ENCODE measurements around the gene CREB1. TPM values are rescaled to one million over a fixed set of nuclear protein-coding genes. Genes with fewer than 3 reads are reported as not detected.

Gene CREB1
- total and polyA plus RNA-seq, 2 donors (not counting 3 experiments of a cell fraction or from before 2014, with no cell fraction given) = 31.0 to 71.1 TPM

GRCh38 chr2:207599636-207600035 lies 69.9 kb downstream of the CREB1 start:
- ChIA-PET POLR2A (no interaction called here), CTCF (no interaction called here)
- FAIRE-seq (no peak), DNase-seq (ENCODE audit: low read depth, low spot score) (no peak)
- Histone ChIP-seq H3K4me3 (replicated peaks in 1 of 3; ENCODE audit: insufficient read depth in 1 of 3, low read depth in 1 of 3, low read length in 3 of 3) (no peak overlapping the region), H4K20me1 (replicated peaks; ENCODE audit: control insufficient read depth, extremely low read depth, insufficient read depth, low read length) (no peaks in the 10 kb centered on the region), H3K4me2 (ENCODE audit: insufficient read depth, low read length) (no peak overlapping the region), H3K27ac (ENCODE audit: insufficient read depth, low read depth, low read length) (no peak overlapping the region), H3K9ac (replicated peaks; ENCODE audit: extremely low read depth, insufficient read depth, low read length) (no peak overlapping the region), H3K27me3 (ENCODE audit: control insufficient read depth in 2 of 2, insufficient read depth in 2 of 2, low read length in 2 of 2) (no peaks in the 10 kb centered on the region), H3K9me3 (replicated peaks; ENCODE audit: control insufficient read depth, insufficient read depth, low read length) (no peaks in the 10 kb centered on the region), H3K79me2 (ENCODE audit: control insufficient read depth, insufficient read depth, low read length) (no peaks in the 10 kb centered on the region), H3K4me1 (ENCODE audit: control insufficient read depth, extremely low read depth, insufficient read depth, low read length) (no peaks in the 10 kb centered on the region), H3K9me1 (replicated peaks; ENCODE audit: control insufficient read depth, extremely low read depth, insufficient read depth, low read length) (no peaks in the 10 kb centered on the region), H2AFZ (ENCODE audit: low read depth, low read length) (no peak overlapping the region), H3K36me3 (ENCODE audit: control insufficient read depth in 2 of 2, extremely low read depth in 1 of 2, insufficient read depth in 2 of 2, low read length in 2 of 2) (peaks cover 0 to 4% of the 10 kb centered on the region in 2 experiments)
- dilution Hi-C loops (cut with MboI; ENCODE audit: extremely low pct_ligation_motif_present, low sequenced_read_pairs) = no loop called here
- intact Hi-C loops (cut with micrococcal nuclease) = no loop called here
- no peak for TF ChIP-seq FOS (IDR thresholded peaks at IDR 0.05; ENCODE audit: borderline replicate concordance, insufficient read depth, low read length)
- no peak for TF ChIP-seq MYC (IDR thresholded peaks at IDR 0.05; ENCODE audit: low read depth, low read length)
- no peak for TF ChIP-seq EZH2 (IDR thresholded peaks at IDR 0.05; ENCODE audit: borderline replicate concordance, low read depth, low read length, severe bottlenecking)
- TF ChIP-seq, protein P1, sequence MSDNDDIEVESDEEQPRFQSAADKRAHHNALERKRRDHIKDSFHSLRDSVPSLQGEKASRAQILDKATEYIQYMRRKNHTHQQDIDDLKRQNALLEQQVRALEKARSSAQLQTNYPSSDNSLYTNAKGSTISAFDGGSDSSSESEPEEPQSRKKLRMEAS (IDR thresholded peaks at IDR 0.05; ENCODE audit: insufficient read depth, insufficient read length) = no peak
- no peak for TF ChIP-seq POLR2AphosphoS5 (IDR thresholded peaks at IDR 0.05; ENCODE audit: insufficient read depth, low read depth, low read length)
- TF ChIP-seq JUN (IDR thresholded peaks at IDR 0.05; ENCODE audit: borderline replicate concordance, insufficient read depth, insufficient read length, low read depth) = no peak
- no peak for TF ChIP-seq POLR2A (IDR thresholded peaks at IDR 0.05; ENCODE audit: low read depth, low read length)
- no peak for TF ChIP-seq GATA2 (IDR thresholded peaks at IDR 0.05; ENCODE audit: insufficient read depth, insufficient read length, low read depth, low read length)
- TF ChIP-seq CTCF (IDR thresholded peaks at IDR 0.05; ENCODE audit: extremely low read depth in 1 of 2, insufficient read depth in 1 of 2, low read depth in 1 of 2, low read length in 2 of 2) = no peak
- no TSS peak for BruUV-seq (replicated peaks)
